OCI-LY7 (cell line): ENCODE data around the gene LRRC53. TPM values are rescaled to one million over a fixed set of nuclear protein-coding genes. Genes with fewer than 3 reads are reported as not detected.

Source experiments
- BruUV-seq: library from RNA; stranded (reverse); fragments of 400-500 nt; replicated peaks from 2 replicates; lab custom pipeline; 2021; lab: Mats Ljungman, UMichigan
- CTCF ChIA-PET: fragments of 300-600 bp; sonication (Branson Sonifier 250); formaldehyde crosslinking; loops from one replicate; lab custom pipeline; 2022; ENCODE audit warnings: antibody characterized with exemption; ENCODE audit not compliant: unreplicated experiment; lab: Charles Lee
- POLR2A ChIA-PET: fragments of 300-600 bp; sonication (Branson Sonifier 250); formaldehyde crosslinking; loops from one replicate; lab custom pipeline; 2022; ENCODE audit warnings: antibody characterized with exemption; lab: Charles Lee
- DNase-seq: peaks from one replicate; pipeline ENCODE4 v3.0.0-alpha.2; 2015; ENCODE audit warnings: low spot score
- H2AFZ ChIP-seq: fragments of 200-600 bp; sonication (generic), shearing (Covaris generic); 2 replicates; pipeline ENCODE4 v1.6.1; 2014; ENCODE audit warnings: mild to moderate bottlenecking, antibody characterized with exemption, low read length, moderate library complexity
- H3K27ac ChIP-seq: fragments of 200-600 bp; sonication (generic); 2 replicates; pipeline ENCODE4 v1.5.1; 2014; ENCODE audit warnings: mixed run types, low read depth, mild to moderate bottlenecking, moderate library complexity, low read length, inconsistent platforms; ENCODE audit not compliant: poor library complexity, severe bottlenecking
- H3K36me3 ChIP-seq: fragments of 200-600 bp; sonication (generic); 2 replicates; pipeline ENCODE4 v1.6.1; 2014; ENCODE audit warnings: mild to moderate bottlenecking, antibody characterized with exemption, low read length, moderate library complexity, mixed read lengths; ENCODE audit not compliant: insufficient read depth
- H3K4me1 ChIP-seq: fragments of 200-600 bp; sonication (generic); 2 replicates; pipeline ENCODE4 v1.5.1; 2014; ENCODE audit warnings: mild to moderate bottlenecking, low read length; ENCODE audit not compliant: insufficient read depth, poor library complexity, severe bottlenecking
- H3K4me2 ChIP-seq: fragments of 200-600 bp; sonication (generic); 2 replicates; pipeline ENCODE4 v1.6.1; 2014; ENCODE audit warnings: mild to moderate bottlenecking, low read length
- H3K4me3 ChIP-seq: fragments of 200-600 bp; sonication (generic); 2 replicates; pipeline ENCODE4 v1.5.1; 2014; ENCODE audit warnings: mild to moderate bottlenecking, low read depth, low read length; ENCODE audit not compliant: poor library complexity, severe bottlenecking
- H3K79me2 ChIP-seq: fragments of 200-600 bp; sonication (generic); 2 replicates; pipeline ENCODE4 v1.6.1; 2016; ENCODE audit warnings: low read depth, mild to moderate bottlenecking, low read length, moderate library complexity, mixed read lengths; ENCODE audit not compliant: insufficient read depth
- H3K9me2 ChIP-seq: fragments of 200-600 bp; sonication (generic); 2 replicates; pipeline ENCODE4 v1.6.1; 2016; ENCODE audit warnings: mild to moderate bottlenecking, low read length, mixed read lengths; ENCODE audit not compliant: insufficient read depth
- H3K9me3 ChIP-seq: fragments of 200-600 bp; sonication (generic); 2 replicates; pipeline ENCODE4 v1.6.1; 2014; ENCODE audit warnings: mild to moderate bottlenecking, mixed run types, low read length, mixed read lengths
- H4K20me1 ChIP-seq: fragments of 200-600 bp; sonication (generic); 2 replicates; pipeline ENCODE4 v1.6.1; 2014; ENCODE audit warnings: mild to moderate bottlenecking, antibody characterized with exemption, low read length, moderate library complexity, mixed read lengths; ENCODE audit not compliant: insufficient read depth
- EZH2phosphoT487 ChIP-seq: fragments of 200-600 bp; sonication (generic); IDR thresholded peaks from 2 replicates; pipeline ENCODE4 v1.6.1; 2018; ENCODE audit warnings: low read depth, borderline replicate concordance, mild to moderate bottlenecking, mixed run types, antibody characterized with exemption, low read length, moderate library complexity, mixed read lengths
- intact Hi-C: fragments of 100-400 bp; cut with micrococcal nuclease; formaldehyde crosslinking; loops from one replicate; pipeline ENCODE4 v1.10.0; 2022; ENCODE audit not compliant: unreplicated experiment
- total RNA-seq, 2 experiments: library from RNA; depleted of rRNA in 1 of 2; stranded (reverse); fragments of >200 nt in 1 of 2; shearing (Covaris generic) in 1 of 2; gene quantifications; 2 replicates each; pipeline ENCODE4 v1.2.3, GENCODE V29; 2014 to 2022
- TF ChIP-seq, protein P1 (sequence below): fragments of 200-600 bp; sonication (generic); conservative IDR thresholded peaks from 2 replicates; pipeline ENCODE4 v1.5.1; 2014; ENCODE audit warnings: mild to moderate bottlenecking, antibody characterized with exemption, low read length, moderate library complexity, mixed read lengths

LRRC53 gene
- total RNA-seq, 2 experiments from 2014 or later, result not detected

DNA sequence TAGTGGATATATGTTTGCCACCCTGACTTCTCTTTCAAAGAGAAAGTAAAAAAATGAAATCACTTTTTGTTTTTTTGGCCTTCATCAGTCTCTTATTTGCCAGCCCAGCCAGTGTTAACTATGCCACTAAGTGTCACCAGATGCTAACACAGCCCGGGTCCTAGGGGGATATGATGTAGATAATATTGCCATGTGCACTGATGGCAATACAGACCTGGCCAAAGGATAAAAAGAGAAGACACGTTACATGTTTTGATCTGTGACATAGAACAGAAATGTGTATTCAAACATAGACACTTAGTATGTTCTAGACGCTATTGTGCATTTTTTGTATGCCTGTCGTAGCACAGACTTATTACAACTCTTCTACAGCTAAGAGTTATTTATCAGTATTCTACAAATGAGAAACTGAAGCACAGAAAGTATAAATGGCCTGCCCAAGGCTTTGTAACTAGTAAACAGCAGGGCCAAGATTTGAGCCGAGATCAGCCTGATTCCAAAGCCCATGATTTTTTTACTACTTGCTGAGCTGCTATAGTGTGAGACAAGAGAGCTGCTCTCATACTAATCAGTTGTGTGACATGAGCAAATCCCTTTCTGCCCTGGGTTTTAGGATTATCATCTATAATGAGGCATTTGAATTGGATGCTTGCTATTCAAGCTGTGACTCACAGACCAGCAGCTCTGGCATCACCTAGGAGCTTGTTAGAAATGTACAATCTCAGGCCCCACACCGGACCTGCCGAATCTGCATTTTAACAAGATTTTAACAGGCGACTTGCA is 6.3 kb downstream of the LRRC53 start:
- H3K79me2 ChIP-seq, result no peaks in the 10 kb centered on the region
- ChIA-PET POLR2A (no interaction called here), CTCF (no interaction called here)
- no peak for TF ChIP-seq EZH2phosphoT487
- TF ChIP-seq, protein P1, sequence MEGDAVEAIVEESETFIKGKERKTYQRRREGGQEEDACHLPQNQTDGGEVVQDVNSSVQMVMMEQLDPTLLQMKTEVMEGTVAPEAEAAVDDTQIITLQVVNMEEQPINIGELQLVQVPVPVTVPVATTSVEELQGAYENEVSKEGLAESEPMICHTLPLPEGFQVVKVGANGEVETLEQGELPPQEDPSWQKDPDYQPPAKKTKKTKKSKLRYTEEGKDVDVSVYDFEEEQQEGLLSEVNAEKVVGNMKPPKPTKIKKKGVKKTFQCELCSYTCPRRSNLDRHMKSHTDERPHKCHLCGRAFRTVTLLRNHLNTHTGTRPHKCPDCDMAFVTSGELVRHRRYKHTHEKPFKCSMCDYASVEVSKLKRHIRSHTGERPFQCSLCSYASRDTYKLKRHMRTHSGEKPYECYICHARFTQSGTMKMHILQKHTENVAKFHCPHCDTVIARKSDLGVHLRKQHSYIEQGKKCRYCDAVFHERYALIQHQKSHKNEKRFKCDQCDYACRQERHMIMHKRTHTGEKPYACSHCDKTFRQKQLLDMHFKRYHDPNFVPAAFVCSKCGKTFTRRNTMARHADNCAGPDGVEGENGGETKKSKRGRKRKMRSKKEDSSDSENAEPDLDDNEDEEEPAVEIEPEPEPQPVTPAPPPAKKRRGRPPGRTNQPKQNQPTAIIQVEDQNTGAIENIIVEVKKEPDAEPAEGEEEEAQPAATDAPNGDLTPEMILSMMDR, result no peak
- DNase-seq, result no peak
- no peak overlapping the region for H3K4me3 ChIP-seq
- H3K4me1 ChIP-seq, result no peaks in the 10 kb centered on the region
- H3K36me3 ChIP-seq, result no peaks in the 10 kb centered on the region
- no peak overlapping the region for H3K27ac ChIP-seq
- no peaks in the 10 kb centered on the region for H3K9me3 ChIP-seq
- no peak overlapping the region for H2AFZ ChIP-seq
- H3K9me2 ChIP-seq, result no peaks in the 10 kb centered on the region
- no peaks in the 10 kb centered on the region for H4K20me1 ChIP-seq
- intact Hi-C loops, result no loop called here
- no peak overlapping the region for H3K4me2 ChIP-seq
- no TSS peak for BruUV-seq

DNA sequence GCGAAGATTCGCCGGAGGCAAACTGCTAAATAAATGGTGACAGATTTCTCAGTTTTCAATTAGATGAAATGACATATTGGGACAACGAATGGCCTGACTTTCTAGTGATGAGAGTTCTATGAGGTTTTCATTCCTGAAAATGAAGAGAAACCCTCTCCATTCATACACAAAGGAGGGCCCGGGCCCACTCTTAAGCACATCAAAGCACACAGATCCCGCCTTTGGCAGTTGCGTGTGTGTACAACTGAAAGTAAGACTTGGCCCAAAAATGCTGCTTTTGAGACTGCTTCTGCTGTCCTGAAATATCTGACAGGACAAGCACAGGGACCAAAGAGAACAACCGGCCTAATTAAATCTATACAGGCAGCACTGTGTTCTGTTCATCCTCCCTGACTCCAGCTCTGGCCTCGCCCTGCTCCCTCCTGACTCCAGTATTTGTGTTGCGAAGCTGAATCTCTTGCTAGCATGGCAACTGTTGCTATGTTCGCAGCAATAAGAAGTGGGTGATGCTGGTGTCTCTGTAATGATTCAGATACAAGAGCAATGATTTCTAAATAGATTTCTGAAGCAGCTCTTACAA is 7.4 kb downstream of the LRRC53 start:
- Histone ChIP-seq H3K9me2 (no peaks in the 10 kb centered on the region), H3K9me3 (no peaks in the 10 kb centered on the region), H3K4me2 (no peak overlapping the region), H4K20me1 (no peaks in the 10 kb centered on the region), H3K4me1 (no peaks in the 10 kb centered on the region), H3K27ac (no peak overlapping the region), H3K79me2 (no peaks in the 10 kb centered on the region), H3K36me3 (no peaks in the 10 kb centered on the region), H2AFZ (no peak overlapping the region), H3K4me3 (no peak overlapping the region)
- CTCF ChIA-PET, result no interaction called here
- DNase-seq, result no peak
- POLR2A ChIA-PET, result no interaction called here
- TF ChIP-seq, protein P1, result no peak
- TF ChIP-seq EZH2phosphoT487, result no peak
- no TSS peak for BruUV-seq
- intact Hi-C loops, result no loop called here
